Astrocyte of the cerebellum (primary cell): ENCODE measurements around the gene LCE2C.

Source experiments
- DNase-seq: peaks from one replicate; pipeline ENCODE4 v3.0.0-alpha.2; 2011; ENCODE audit warnings: low read depth
- H3K4me3 ChIP-seq: 2 replicates; pipeline ENCODE4 v1.5.1; 2011; ENCODE audit warnings: mild to moderate bottlenecking, low read depth, low read length, moderate library complexity
- in situ Hi-C: cut with HindIII; loops from 2 replicates; pipeline ENCODE4 v1.10.0; 2017; ENCODE audit warnings: low sequenced_read_pairs
- TF ChIP-seq, protein P1 (sequence below): IDR thresholded peaks from 2 replicates; pipeline ENCODE4 v1.5.1; 2012; ENCODE audit warnings: low read length, low read depth, moderate library complexity, mild to moderate bottlenecking; ENCODE audit errors: missing control alignments

Gene LCE2C

DNA sequence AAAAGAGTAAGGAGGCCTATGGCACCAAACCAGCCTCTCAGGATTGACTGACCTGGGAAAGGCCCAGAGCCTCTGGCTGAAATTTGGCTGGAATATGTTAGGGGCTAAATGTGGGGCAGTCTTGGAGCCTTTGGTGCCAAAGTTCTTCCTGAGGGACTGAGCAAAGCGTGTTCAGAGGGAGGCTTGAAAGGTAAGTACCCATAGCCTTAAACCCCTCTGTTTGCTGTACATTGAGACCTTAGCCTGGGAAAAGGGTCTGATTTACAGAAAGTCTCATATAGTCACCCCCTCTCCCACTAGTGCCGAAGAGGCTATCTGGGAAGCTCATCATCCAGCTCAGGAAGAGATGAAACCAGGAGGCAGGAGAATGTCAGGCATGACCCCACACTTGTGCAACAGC, 32.8 kb downstream of the LCE2C start, which contains the start of gene LCE4A:
Gene LCE4A, plus strand, starts transcription at position 301 of the 400 bp plus-strand sequence. CDS start 916 bp downstream, outside the sequence.
- no peak within 1 kb of the TSS for H3K4me3 ChIP-seq
- TF ChIP-seq, protein P1, sequence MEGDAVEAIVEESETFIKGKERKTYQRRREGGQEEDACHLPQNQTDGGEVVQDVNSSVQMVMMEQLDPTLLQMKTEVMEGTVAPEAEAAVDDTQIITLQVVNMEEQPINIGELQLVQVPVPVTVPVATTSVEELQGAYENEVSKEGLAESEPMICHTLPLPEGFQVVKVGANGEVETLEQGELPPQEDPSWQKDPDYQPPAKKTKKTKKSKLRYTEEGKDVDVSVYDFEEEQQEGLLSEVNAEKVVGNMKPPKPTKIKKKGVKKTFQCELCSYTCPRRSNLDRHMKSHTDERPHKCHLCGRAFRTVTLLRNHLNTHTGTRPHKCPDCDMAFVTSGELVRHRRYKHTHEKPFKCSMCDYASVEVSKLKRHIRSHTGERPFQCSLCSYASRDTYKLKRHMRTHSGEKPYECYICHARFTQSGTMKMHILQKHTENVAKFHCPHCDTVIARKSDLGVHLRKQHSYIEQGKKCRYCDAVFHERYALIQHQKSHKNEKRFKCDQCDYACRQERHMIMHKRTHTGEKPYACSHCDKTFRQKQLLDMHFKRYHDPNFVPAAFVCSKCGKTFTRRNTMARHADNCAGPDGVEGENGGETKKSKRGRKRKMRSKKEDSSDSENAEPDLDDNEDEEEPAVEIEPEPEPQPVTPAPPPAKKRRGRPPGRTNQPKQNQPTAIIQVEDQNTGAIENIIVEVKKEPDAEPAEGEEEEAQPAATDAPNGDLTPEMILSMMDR: no peak
- in situ Hi-C loops: no loop called here
- DNase-seq: no peak

GRCh38 chr1:152718238-152718637, 43.2 kb downstream of the LCE2C start:
- TF ChIP-seq, protein P1: no peak
- in situ Hi-C loops: no loop called here
- no peak for DNase-seq

GRCh38 chr1:152725261-152725660, 50.2 kb downstream of the LCE2C start:
- H3K4me3 ChIP-seq: no peak overlapping the region
- TF ChIP-seq, protein P1: no peak
- DNase-seq: no peak
- in situ Hi-C loops: no loop called here

More at GRCh38 chr1:152718238-152718637, 43.2 kb downstream of the LCE2C start:
- no peak overlapping the region for H3K4me3 ChIP-seq
